Esophagus squamous epithelium (tissue), 5 donors: Measurements from ENCODE around the gene CCM2L. TPM values are rescaled to one million over a fixed set of nuclear protein-coding genes. Genes with fewer than 3 reads are reported as not detected.

Experiments used
- DNase-seq: peaks from one replicate; lab custom pipeline; 2025; lab: John Stamatoyannopoulos, UW
- H3K27ac ChIP-seq, 4 donors: fragments of 200-600 bp; sonication (generic); one replicate each; pipeline ENCODE4 v1.5.1; 2016 to 2019; ENCODE audit warnings: mild to moderate bottlenecking in 1 of 4
- H3K27me3 ChIP-seq, 4 donors: fragments of 200-600 bp; sonication (generic); 1 replicate in 3 of 4; 2 replicates in 1 of 4; pipeline versions ENCODE4 v1.5.1 to v1.6.0; 2017 to 2021; ENCODE audit warnings: antibody characterized with exemption in 1 of 4
- H3K36me3 ChIP-seq, 3 donors: fragments of 200-600 bp; sonication (generic); one replicate each; pipeline ENCODE4 v1.5.1; 2016 to 2019
- H3K4me1 ChIP-seq, 3 donors: fragments of 200-600 bp; sonication (generic); one replicate each; pipeline ENCODE4 v1.5.1; 2017 to 2019
- H3K4me3 ChIP-seq, 4 donors: fragments of 200-600 bp; sonication (generic); 1 replicate in 3 of 4; 2 replicates in 1 of 4; pipeline ENCODE4 v1.5.1; 2016 to 2019; ENCODE audit warnings: mild to moderate bottlenecking in 2 of 4, moderate library complexity in 1 of 4
- H3K9me3 ChIP-seq, 3 donors: fragments of 200-600 bp; sonication (generic); one replicate each; pipeline ENCODE4 v1.5.1; 2016 to 2019
- CTCF ChIP-seq, 6 experiments: fragments of 450-650 bp in 4 of 6; fragments of 200-600 bp in 2 of 6; sonication (generic) in 2 of 6; IDR thresholded peaks; one replicate each; pipeline ENCODE4 v1.5.1; 2016 to 2019; ENCODE audit warnings: antibody characterized with exemption in 6 of 6, mild to moderate bottlenecking in 4 of 6, moderate library complexity in 4 of 6
- POLR2A ChIP-seq, 4 donors: fragments of 450-650 bp; IDR thresholded peaks; one replicate each; pipeline ENCODE4 v1.6.1; 2017; ENCODE audit warnings: antibody characterized with exemption in 4 of 4, mild to moderate bottlenecking in 4 of 4, moderate library complexity in 3 of 4
- WGBS, 2 donors: methylation state at CpG; one replicate each; pipeline ENCODE4 v1.1.5; 2018; 5-methylcytosine and 5-hydroxymethylcytosine counted together
- intact Hi-C: fragments of 100-400 bp; cut with DNase I; formaldehyde crosslinking; loops from one replicate; pipeline ENCODE4 v1.15.0; 2022
- total RNA-seq, 4 donors: library from RNA; depleted of rRNA; stranded (reverse); fragments of >200 nt; gene quantifications; one replicate each; pipeline ENCODE4 v1.1.0, GENCODE V29; 2016
- donor health status: DM: yes; HTN: yes; CAD: no.

Gene CCM2L
- total RNA-seq, 4 donors from 2014 or later: 0.80 to 4.8 (median 3.1) TPM

GRCh38 chr20:32010666-32011065, 428 bp downstream of the CCM2L start:
- peak overlapping the region in 3 of 4 donors; percentile 25 to 82 (median 78) for H3K27ac ChIP-seq
- DNase-seq: no peak
- no peaks in the 10 kb centered on the region for H3K9me3 ChIP-seq
- intact Hi-C loops: no loop called here
- no peaks in the 10 kb centered on the region for H3K36me3 ChIP-seq
- H3K4me3 ChIP-seq: peak overlapping the region in 3 of 4 donors; percentile 32 to 55 (median 38)
- peaks cover 0 to 17% (median 3%) of the 10 kb centered on the region in 3 donors for H3K4me1 ChIP-seq
- WGBS, 2 donors: 41 to 48% methylated on average over 8 of the region's 8 CpGs
- no peak for TF ChIP-seq CTCF (IDR thresholded peaks at IDR 0.05)
- TF ChIP-seq POLR2A (IDR thresholded peaks at IDR 0.05): no peak
- H3K27me3 ChIP-seq: peaks cover 0 to 61% (median 0%) of the 10 kb centered on the region in 4 donors

- H3K27me3 ChIP-seq: peaks cover 0 to 77% (median 0%) of the 10 kb centered on the region in 4 donors
- H3K27ac ChIP-seq: no peak overlapping the region
- no peaks in the 10 kb centered on the region for H3K36me3 ChIP-seq
- H3K4me1 ChIP-seq: peaks cover 0 to 13% (median 3%) of the 10 kb centered on the region in 3 donors
- no peaks in the 10 kb centered on the region for H3K9me3 ChIP-seq
- no peak for TF ChIP-seq POLR2A (IDR thresholded peaks at IDR 0.05)
- TF ChIP-seq CTCF (IDR thresholded peaks at IDR 0.05): no peak
- intact Hi-C loops: no loop called here
- H3K4me3 ChIP-seq: peak overlapping the region in 1 of 4 donors; percentile 55
- 78 to 84% methylated on average over 3 to 5 of the region's 5 CpGs for WGBS, 2 donors
- DNase-seq: no peak
These were observed 2.0 kb downstream of the CCM2L start for GRCh38 chr20:32012159-32012688.

GRCh38 chr20:32013326-32013725, 3.1 kb downstream of the CCM2L start:
- Histone ChIP-seq H3K27me3 (peaks cover 0 to 82% (median 0%) of the 10 kb centered on the region in 4 donors), H3K4me3 (no peak overlapping the region), H3K27ac (no peak overlapping the region), H3K4me1 (peaks cover 5 to 20% (median 5%) of the 10 kb centered on the region in 3 donors), H3K9me3 (no peaks in the 10 kb centered on the region), H3K36me3 (no peaks in the 10 kb centered on the region)
- WGBS, 2 donors: 79 to 80% methylated on average over 7 of the region's 7 CpGs
- TF ChIP-seq CTCF (IDR thresholded peaks at IDR 0.05) (no peak), POLR2A (IDR thresholded peaks at IDR 0.05) (no peak)
- DNase-seq: no peak
- intact Hi-C loops: no loop called here

- Histone ChIP-seq H3K36me3 (no peaks in the 10 kb centered on the region), H3K4me1 (peaks cover 13 to 36% (median 14%) of the 10 kb centered on the region in 3 donors), H3K27ac (no peak overlapping the region), H3K9me3 (no peaks in the 10 kb centered on the region), H3K27me3 (peaks cover 0 to 92% (median 7%) of the 10 kb centered on the region in 4 donors), H3K4me3 (peak overlapping the region in 3 of 4 donors; percentile 58 to 74 (median 58))
- 23 to 28% methylated on average over 4 to 9 of the region's 35 CpGs for WGBS, 2 donors
- DNase-seq: no peak
- TF ChIP-seq POLR2A (IDR thresholded peaks at IDR 0.05) (no peak), CTCF (IDR thresholded peaks at IDR 0.05) (peak in 5 of 6 experiments; percentile 16 to 44 (median 25))
- intact Hi-C loops: no loop called here
These were observed 7.5 kb downstream of the CCM2L start for GRCh38 chr20:32017711-32018251.
